ENCODE results near the gene PRODH2. TPM values are rescaled to one million over a fixed set of nuclear protein-coding genes. Genes with fewer than 3 reads are reported as not detected.

PRODH2 gene
- total RNA-seq, 1 experiment from 2014 or later = 0.44 TPM

DNA sequence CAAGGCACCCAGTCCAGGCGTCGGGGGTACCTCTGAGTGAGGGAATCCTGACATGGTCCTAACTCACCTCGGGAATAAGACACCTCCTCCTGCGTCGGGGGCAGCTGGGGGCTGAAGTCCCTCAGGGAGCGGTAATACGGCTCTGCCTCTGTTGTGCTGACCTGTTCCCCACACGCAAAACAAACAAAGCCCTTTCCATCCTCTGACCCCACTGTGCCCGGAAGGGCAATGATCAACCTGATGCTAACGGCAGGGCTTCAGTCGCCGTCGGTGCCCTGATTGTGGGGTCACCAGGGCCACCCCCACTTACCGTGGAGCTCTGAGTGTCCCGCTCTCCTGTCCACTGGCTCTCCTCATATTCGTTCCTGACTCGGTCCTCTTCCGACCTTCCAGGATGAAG lies 18.3 kb upstream of the PRODH2 start:
- ATAC-seq = no peak
- H3K27ac ChIP-seq (ENCODE audit: low read depth, low read length) = no peak overlapping the region
- H3K9me3 ChIP-seq (ENCODE audit: control insufficient read depth in 1 of 2, insufficient read depth in 1 of 2, low read depth in 1 of 2, low read length in 2 of 2) = no peaks in the 10 kb centered on the region
- no peak for DNase-seq (ENCODE audit: low read depth, low spot score)
- no peak overlapping the region for H3K9ac ChIP-seq (ENCODE audit: low read length)
- no TSS peak for BruUV-seq (replicated peaks)
- no peak overlapping the region for H3K4me2 ChIP-seq (ENCODE audit: low read length)
- intact Hi-C loops (cut with micrococcal nuclease) = no loop called here
- no peak overlapping the region for H3K4me3 ChIP-seq (replicated peaks in 1 of 2; ENCODE audit: low read depth in 1 of 2, low read length in 2 of 2)
- RAD21 ChIA-PET (ENCODE audit: low non-redundant PET in 1 of 2, low total read pairs in 2 of 2, uncharacterized antibody in 2 of 2, unreplicated experiment in 2 of 2) = no interaction called here
- CTCF ChIA-PET = no interaction called here
- H3K9me2 ChIP-seq (ENCODE audit: insufficient read depth) = no peaks in the 10 kb centered on the region
- H3K4me1 ChIP-seq (ENCODE audit: control insufficient read depth in 1 of 2, insufficient read depth in 2 of 2, low read length in 2 of 2) = no peaks in the 10 kb centered on the region
- H3K27me3 ChIP-seq (ENCODE audit: insufficient read depth, low read length) = peaks cover 43% of the 10 kb centered on the region
- H4K20me1 ChIP-seq (ENCODE audit: insufficient read depth) = no peaks in the 10 kb centered on the region
- POLR2A ChIA-PET = no interaction called here
- H3K36me3 ChIP-seq (ENCODE audit: control insufficient read depth in 1 of 2, insufficient read depth in 2 of 2, low read length in 2 of 2) = no peaks in the 10 kb centered on the region
- no peaks in the 10 kb centered on the region for H3K79me2 ChIP-seq (ENCODE audit: insufficient read depth, low read length)
- no peak overlapping the region for H2AFZ ChIP-seq (ENCODE audit: low read depth, low read length, poor library complexity, severe bottlenecking)
- TF ChIP-seq, protein P1, sequence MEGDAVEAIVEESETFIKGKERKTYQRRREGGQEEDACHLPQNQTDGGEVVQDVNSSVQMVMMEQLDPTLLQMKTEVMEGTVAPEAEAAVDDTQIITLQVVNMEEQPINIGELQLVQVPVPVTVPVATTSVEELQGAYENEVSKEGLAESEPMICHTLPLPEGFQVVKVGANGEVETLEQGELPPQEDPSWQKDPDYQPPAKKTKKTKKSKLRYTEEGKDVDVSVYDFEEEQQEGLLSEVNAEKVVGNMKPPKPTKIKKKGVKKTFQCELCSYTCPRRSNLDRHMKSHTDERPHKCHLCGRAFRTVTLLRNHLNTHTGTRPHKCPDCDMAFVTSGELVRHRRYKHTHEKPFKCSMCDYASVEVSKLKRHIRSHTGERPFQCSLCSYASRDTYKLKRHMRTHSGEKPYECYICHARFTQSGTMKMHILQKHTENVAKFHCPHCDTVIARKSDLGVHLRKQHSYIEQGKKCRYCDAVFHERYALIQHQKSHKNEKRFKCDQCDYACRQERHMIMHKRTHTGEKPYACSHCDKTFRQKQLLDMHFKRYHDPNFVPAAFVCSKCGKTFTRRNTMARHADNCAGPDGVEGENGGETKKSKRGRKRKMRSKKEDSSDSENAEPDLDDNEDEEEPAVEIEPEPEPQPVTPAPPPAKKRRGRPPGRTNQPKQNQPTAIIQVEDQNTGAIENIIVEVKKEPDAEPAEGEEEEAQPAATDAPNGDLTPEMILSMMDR (IDR thresholded peaks at IDR 0.05 in 2 of 3, conservative IDR thresholded peaks at IDR 0.05 in 1 of 3; ENCODE audit: borderline replicate concordance in 1 of 3, insufficient read depth in 1 of 3, low read depth in 2 of 3, low read length in 2 of 3) = no peak
- TF ChIP-seq, protein P2, sequence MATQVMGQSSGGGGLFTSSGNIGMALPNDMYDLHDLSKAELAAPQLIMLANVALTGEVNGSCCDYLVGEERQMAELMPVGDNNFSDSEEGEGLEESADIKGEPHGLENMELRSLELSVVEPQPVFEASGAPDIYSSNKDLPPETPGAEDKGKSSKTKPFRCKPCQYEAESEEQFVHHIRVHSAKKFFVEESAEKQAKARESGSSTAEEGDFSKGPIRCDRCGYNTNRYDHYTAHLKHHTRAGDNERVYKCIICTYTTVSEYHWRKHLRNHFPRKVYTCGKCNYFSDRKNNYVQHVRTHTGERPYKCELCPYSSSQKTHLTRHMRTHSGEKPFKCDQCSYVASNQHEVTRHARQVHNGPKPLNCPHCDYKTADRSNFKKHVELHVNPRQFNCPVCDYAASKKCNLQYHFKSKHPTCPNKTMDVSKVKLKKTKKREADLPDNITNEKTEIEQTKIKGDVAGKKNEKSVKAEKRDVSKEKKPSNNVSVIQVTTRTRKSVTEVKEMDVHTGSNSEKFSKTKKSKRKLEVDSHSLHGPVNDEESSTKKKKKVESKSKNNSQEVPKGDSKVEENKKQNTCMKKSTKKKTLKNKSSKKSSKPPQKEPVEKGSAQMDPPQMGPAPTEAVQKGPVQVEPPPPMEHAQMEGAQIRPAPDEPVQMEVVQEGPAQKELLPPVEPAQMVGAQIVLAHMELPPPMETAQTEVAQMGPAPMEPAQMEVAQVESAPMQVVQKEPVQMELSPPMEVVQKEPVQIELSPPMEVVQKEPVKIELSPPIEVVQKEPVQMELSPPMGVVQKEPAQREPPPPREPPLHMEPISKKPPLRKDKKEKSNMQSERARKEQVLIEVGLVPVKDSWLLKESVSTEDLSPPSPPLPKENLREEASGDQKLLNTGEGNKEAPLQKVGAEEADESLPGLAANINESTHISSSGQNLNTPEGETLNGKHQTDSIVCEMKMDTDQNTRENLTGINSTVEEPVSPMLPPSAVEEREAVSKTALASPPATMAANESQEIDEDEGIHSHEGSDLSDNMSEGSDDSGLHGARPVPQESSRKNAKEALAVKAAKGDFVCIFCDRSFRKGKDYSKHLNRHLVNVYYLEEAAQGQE (IDR thresholded peaks at IDR 0.05; ENCODE audit: low read depth) = no peak
- no peak for TF ChIP-seq EZH2 (IDR thresholded peaks at IDR 0.05)
- TF ChIP-seq SRF (IDR thresholded peaks at IDR 0.05; ENCODE audit: low read depth) = no peak
- no peak for TF ChIP-seq FOSL1 (IDR thresholded peaks at IDR 0.05; ENCODE audit: low read depth)
- TF ChIP-seq EZH2phosphoT487 (IDR thresholded peaks at IDR 0.05; ENCODE audit: borderline replicate concordance) = no peak
- TF ChIP-seq, protein P3, sequence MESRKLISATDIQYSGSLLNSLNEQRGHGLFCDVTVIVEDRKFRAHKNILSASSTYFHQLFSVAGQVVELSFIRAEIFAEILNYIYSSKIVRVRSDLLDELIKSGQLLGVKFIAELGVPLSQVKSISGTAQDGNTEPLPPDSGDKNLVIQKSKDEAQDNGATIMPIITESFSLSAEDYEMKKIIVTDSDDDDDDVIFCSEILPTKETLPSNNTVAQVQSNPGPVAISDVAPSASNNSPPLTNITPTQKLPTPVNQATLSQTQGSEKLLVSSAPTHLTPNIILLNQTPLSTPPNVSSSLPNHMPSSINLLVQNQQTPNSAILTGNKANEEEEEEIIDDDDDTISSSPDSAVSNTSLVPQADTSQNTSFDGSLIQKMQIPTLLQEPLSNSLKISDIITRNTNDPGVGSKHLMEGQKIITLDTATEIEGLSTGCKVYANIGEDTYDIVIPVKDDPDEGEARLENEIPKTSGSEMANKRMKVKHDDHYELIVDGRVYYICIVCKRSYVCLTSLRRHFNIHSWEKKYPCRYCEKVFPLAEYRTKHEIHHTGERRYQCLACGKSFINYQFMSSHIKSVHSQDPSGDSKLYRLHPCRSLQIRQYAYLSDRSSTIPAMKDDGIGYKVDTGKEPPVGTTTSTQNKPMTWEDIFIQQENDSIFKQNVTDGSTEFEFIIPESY (IDR thresholded peaks at IDR 0.05; ENCODE audit: extremely low read depth, insufficient replicate concordance, low read length) = no peak
- TF ChIP-seq, protein P4, sequence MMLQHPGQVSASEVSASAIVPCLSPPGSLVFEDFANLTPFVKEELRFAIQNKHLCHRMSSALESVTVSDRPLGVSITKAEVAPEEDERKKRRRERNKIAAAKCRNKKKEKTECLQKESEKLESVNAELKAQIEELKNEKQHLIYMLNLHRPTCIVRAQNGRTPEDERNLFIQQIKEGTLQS (IDR thresholded peaks at IDR 0.05) = no peak
- TF ChIP-seq ZNF274 (IDR thresholded peaks at IDR 0.05; ENCODE audit: low read depth, low read length) = no peak
- TF ChIP-seq SIN3A (IDR thresholded peaks at IDR 0.05; ENCODE audit: low read depth) = no peak
- no peak for TF ChIP-seq RAD21 (IDR thresholded peaks at IDR 0.05; ENCODE audit: low read depth)
- no peak for TF ChIP-seq CBX3 (IDR thresholded peaks at IDR 0.05; ENCODE audit: low read depth)
- TF ChIP-seq CEBPB (IDR thresholded peaks at IDR 0.05; ENCODE audit: low read depth) = no peak
- TF ChIP-seq ELF1 (IDR thresholded peaks at IDR 0.05; ENCODE audit: borderline replicate concordance, low read depth) = no peak
- no peak for TF ChIP-seq SP1 (IDR thresholded peaks at IDR 0.05; ENCODE audit: low read depth)
- no peak for TF ChIP-seq JUND (IDR thresholded peaks at IDR 0.05)
- TF ChIP-seq, protein P5, sequence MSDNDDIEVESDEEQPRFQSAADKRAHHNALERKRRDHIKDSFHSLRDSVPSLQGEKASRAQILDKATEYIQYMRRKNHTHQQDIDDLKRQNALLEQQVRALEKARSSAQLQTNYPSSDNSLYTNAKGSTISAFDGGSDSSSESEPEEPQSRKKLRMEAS (IDR thresholded peaks at IDR 0.05) = no peak
- no peak for TF ChIP-seq ZFX (IDR thresholded peaks at IDR 0.05)
